ENCODE data around the gene GSTT2. TPM values are rescaled to one million over a fixed set of nuclear protein-coding genes. Genes with fewer than 3 reads are reported as not detected.
"Not testable (repeated sequence)": the region's sequence is repeated elsewhere in the genome, so short reads cannot be mapped to it uniquely, and the experiment has no call there.

GSTT2 gene
- total RNA-seq: 0.50 and 1.2 TPM in 2 replicates

- not testable (repeated sequence) for H3K36me3 ChIP-seq (ENCODE audit: control insufficient read depth, insufficient read depth, low read length); H3K4me3 ChIP-seq (ENCODE audit: low read depth, low read length); H3K27me3 ChIP-seq (ENCODE audit: control insufficient read depth, insufficient read depth, low read length); DNase-seq (ENCODE audit: low read depth)
These were observed at the start of gene GSTT2 for GRCh38 chr22:23979557-23980240. Gene GSTT2, plus strand, starts transcription at chr22:23980134.

GRCh38 chr22:23938328-23939016 is 41.5 kb upstream of the GSTT2 start:
- Histone ChIP-seq H3K36me3 (ENCODE audit: control insufficient read depth, insufficient read depth, low read length) (no peaks in the 10 kb centered on the region), H3K27me3 (ENCODE audit: control insufficient read depth, insufficient read depth, low read length) (no peaks in the 10 kb centered on the region), H3K4me3 (ENCODE audit: low read depth, low read length) (no peak overlapping the region)
- no peak for DNase-seq (ENCODE audit: low read depth)
- TF ChIP-seq CTCF (IDR thresholded peaks at IDR 0.05; ENCODE audit: insufficient read depth, low read length, poor library complexity, severe bottlenecking): no peak

- H3K36me3 ChIP-seq (ENCODE audit: control insufficient read depth, insufficient read depth, low read length): no peaks in the 10 kb centered on the region
- H3K4me3 ChIP-seq (ENCODE audit: low read depth, low read length): no peak overlapping the region
- TF ChIP-seq CTCF (IDR thresholded peaks at IDR 0.05; ENCODE audit: insufficient read depth, low read length, poor library complexity, severe bottlenecking): no peak
- H3K27me3 ChIP-seq (ENCODE audit: control insufficient read depth, insufficient read depth, low read length): no peaks in the 10 kb centered on the region
- no peak for DNase-seq (ENCODE audit: low read depth)
These were observed 40.9 kb upstream of the GSTT2 start for GRCh38 chr22:23939017-23939357.

- H3K36me3 ChIP-seq (ENCODE audit: control insufficient read depth, insufficient read depth, low read length); H3K27me3 ChIP-seq (ENCODE audit: control insufficient read depth, insufficient read depth, low read length); DNase-seq (ENCODE audit: low read depth); H3K4me3 ChIP-seq (ENCODE audit: low read depth, low read length): not testable (repeated sequence)
These were observed 39.8 kb upstream of the GSTT2 start for GRCh38 chr22:23940166-23940565.

- not testable (repeated sequence) for H3K27me3 ChIP-seq (ENCODE audit: control insufficient read depth, insufficient read depth, low read length)
These were observed 32.5 kb upstream of the GSTT2 start for GRCh38 chr22:23947391-23947790.

GRCh38 chr22:23949764-23950163 is 30.2 kb upstream of the GSTT2 start:
- H3K4me3 ChIP-seq (ENCODE audit: low read depth, low read length); DNase-seq (ENCODE audit: low read depth); H3K36me3 ChIP-seq (ENCODE audit: control insufficient read depth, insufficient read depth, low read length); H3K27me3 ChIP-seq (ENCODE audit: control insufficient read depth, insufficient read depth, low read length): not testable (repeated sequence)

More at GRCh38 chr22:23947391-23947790, 32.5 kb upstream of the GSTT2 start:
- H3K36me3 ChIP-seq (ENCODE audit: control insufficient read depth, insufficient read depth, low read length); DNase-seq (ENCODE audit: low read depth); H3K4me3 ChIP-seq (ENCODE audit: low read depth, low read length): not testable (repeated sequence)

- H3K36me3 ChIP-seq (ENCODE audit: control insufficient read depth, insufficient read depth, low read length); DNase-seq (ENCODE audit: low read depth); H3K4me3 ChIP-seq (ENCODE audit: low read depth, low read length); H3K27me3 ChIP-seq (ENCODE audit: control insufficient read depth, insufficient read depth, low read length): not testable (repeated sequence)
These were observed 28.6 kb upstream of the GSTT2 start for GRCh38 chr22:23951383-23951782.

GRCh38 chr22:23952794-23953405 is 27.0 kb upstream of the GSTT2 start:
- not testable (repeated sequence) for H3K36me3 ChIP-seq (ENCODE audit: control insufficient read depth, insufficient read depth, low read length); H3K27me3 ChIP-seq (ENCODE audit: control insufficient read depth, insufficient read depth, low read length); H3K4me3 ChIP-seq (ENCODE audit: low read depth, low read length); DNase-seq (ENCODE audit: low read depth)

- H3K36me3 ChIP-seq (ENCODE audit: control insufficient read depth, insufficient read depth, low read length); H3K4me3 ChIP-seq (ENCODE audit: low read depth, low read length); DNase-seq (ENCODE audit: low read depth); H3K27me3 ChIP-seq (ENCODE audit: control insufficient read depth, insufficient read depth, low read length): not testable (repeated sequence)
These were observed 26.4 kb upstream of the GSTT2 start for GRCh38 chr22:23953485-23953884.

GRCh38 chr22:23954193-23954990 is 25.5 kb upstream of the GSTT2 start:
- DNase-seq (ENCODE audit: low read depth); H3K4me3 ChIP-seq (ENCODE audit: low read depth, low read length); H3K27me3 ChIP-seq (ENCODE audit: control insufficient read depth, insufficient read depth, low read length); H3K36me3 ChIP-seq (ENCODE audit: control insufficient read depth, insufficient read depth, low read length): not testable (repeated sequence)

GRCh38 chr22:23954991-23955305 is 25.0 kb upstream of the GSTT2 start:
- H3K4me3 ChIP-seq (ENCODE audit: low read depth, low read length); H3K27me3 ChIP-seq (ENCODE audit: control insufficient read depth, insufficient read depth, low read length); H3K36me3 ChIP-seq (ENCODE audit: control insufficient read depth, insufficient read depth, low read length); DNase-seq (ENCODE audit: low read depth): not testable (repeated sequence)

GRCh38 chr22:23955886-23956285 is 24.0 kb upstream of the GSTT2 start:
- not testable (repeated sequence) for H3K36me3 ChIP-seq (ENCODE audit: control insufficient read depth, insufficient read depth, low read length); H3K4me3 ChIP-seq (ENCODE audit: low read depth, low read length); H3K27me3 ChIP-seq (ENCODE audit: control insufficient read depth, insufficient read depth, low read length); DNase-seq (ENCODE audit: low read depth)
